ENCODE data around the gene FERMT2. TPM values are rescaled to one million over a fixed set of nuclear protein-coding genes. Genes with fewer than 3 reads are reported as not detected.

Gene FERMT2
- total and polyA plus RNA-seq, 11 donors: 31.2 to 158 (median 104) TPM

- H3K36me3 ChIP-seq: peaks cover 0 to 84% (median 21%) of the 10 kb centered on the region in 9 donors
- H3K27ac ChIP-seq: peak overlapping the region in 1 of 12 donors; percentile 3
- no peaks in the 10 kb centered on the region for H3K9me3 ChIP-seq
- WGBS, 4 donors: 89 to 95% (median 93%) methylated on average over 4 of the region's 4 CpGs
- ATAC-seq (no peak), DNase-seq (no peak)
- no peaks in the 10 kb centered on the region for H3K27me3 ChIP-seq
- intact Hi-C loops (cut with DNase I): loop anchor here in 2 of 10 donors (10.0 kb wide), 1 partner anchor 67 kb away; the partner anchor contains the start of gene FERMT2 (in 2 of the 2)
- peaks cover 0 to 11% (median 0%) of the 10 kb centered on the region in 12 donors for H3K4me1 ChIP-seq
- TF ChIP-seq, protein P1, sequence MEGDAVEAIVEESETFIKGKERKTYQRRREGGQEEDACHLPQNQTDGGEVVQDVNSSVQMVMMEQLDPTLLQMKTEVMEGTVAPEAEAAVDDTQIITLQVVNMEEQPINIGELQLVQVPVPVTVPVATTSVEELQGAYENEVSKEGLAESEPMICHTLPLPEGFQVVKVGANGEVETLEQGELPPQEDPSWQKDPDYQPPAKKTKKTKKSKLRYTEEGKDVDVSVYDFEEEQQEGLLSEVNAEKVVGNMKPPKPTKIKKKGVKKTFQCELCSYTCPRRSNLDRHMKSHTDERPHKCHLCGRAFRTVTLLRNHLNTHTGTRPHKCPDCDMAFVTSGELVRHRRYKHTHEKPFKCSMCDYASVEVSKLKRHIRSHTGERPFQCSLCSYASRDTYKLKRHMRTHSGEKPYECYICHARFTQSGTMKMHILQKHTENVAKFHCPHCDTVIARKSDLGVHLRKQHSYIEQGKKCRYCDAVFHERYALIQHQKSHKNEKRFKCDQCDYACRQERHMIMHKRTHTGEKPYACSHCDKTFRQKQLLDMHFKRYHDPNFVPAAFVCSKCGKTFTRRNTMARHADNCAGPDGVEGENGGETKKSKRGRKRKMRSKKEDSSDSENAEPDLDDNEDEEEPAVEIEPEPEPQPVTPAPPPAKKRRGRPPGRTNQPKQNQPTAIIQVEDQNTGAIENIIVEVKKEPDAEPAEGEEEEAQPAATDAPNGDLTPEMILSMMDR (IDR thresholded peaks at IDR 0.05): no peak
- TF ChIP-seq POLR2A (IDR thresholded peaks at IDR 0.05): no peak
- H3K4me3 ChIP-seq: no peak overlapping the region
Measured at GRCh38 chr14:52888159-52888558, 62.7 kb downstream of the FERMT2 start.

GRCh38 chr14:52885230-52885629, 65.6 kb downstream of the FERMT2 start:
- H3K27me3 ChIP-seq: no peaks in the 10 kb centered on the region
- TF ChIP-seq POLR2A (IDR thresholded peaks at IDR 0.05): no peak
- WGBS, 4 donors: 83 to 92% (median 88%) methylated on average over 2 of the region's 2 CpGs
- no peak overlapping the region for H3K4me3 ChIP-seq
- intact Hi-C loops (cut with DNase I): loop anchor here in 2 of 10 donors (10.0 kb wide), 1 partner anchor 70 kb away; the partner anchor contains the start of gene FERMT2 (in 2 of the 2)
- peaks cover 0 to 22% (median 2%) of the 10 kb centered on the region in 12 donors for H3K4me1 ChIP-seq
- no peak overlapping the region for H3K27ac ChIP-seq
- no peak for DNase-seq
- H3K9me3 ChIP-seq: no peaks in the 10 kb centered on the region
- no peak for ATAC-seq
- H3K36me3 ChIP-seq: peaks cover 0 to 73% (median 24%) of the 10 kb centered on the region in 9 donors

GRCh38 chr14:52883658-52884057, 67.2 kb downstream of the FERMT2 start:
- H3K27ac ChIP-seq: no peak overlapping the region
- TF ChIP-seq, protein P1 (IDR thresholded peaks at IDR 0.05): no peak
- no peak for TF ChIP-seq POLR2A (IDR thresholded peaks at IDR 0.05)
- peaks cover 0 to 30% (median 5%) of the 10 kb centered on the region in 12 donors for H3K4me1 ChIP-seq
- WGBS, 4 donors: 83 to 90% (median 84%) methylated on average over 5 of the region's 5 CpGs
- intact Hi-C loops (cut with DNase I): loop anchor here in 3 of 10 donors (5.0 to 10.0 kb wide), 2 partner anchors 69 to 71 kb away; partner anchors contain the start of gene FERMT2 (in 3 of the 3)
- H3K4me3 ChIP-seq: no peak overlapping the region
- peaks cover 0 to 73% (median 21%) of the 10 kb centered on the region in 9 donors for H3K36me3 ChIP-seq
- DNase-seq (no peak), ATAC-seq (no peak)
- no peaks in the 10 kb centered on the region for H3K27me3 ChIP-seq
- H3K9me3 ChIP-seq: no peaks in the 10 kb centered on the region

- Histone ChIP-seq H3K4me1 (peaks cover 0 to 38% (median 11%) of the 10 kb centered on the region in 12 donors), H3K27me3 (no peaks in the 10 kb centered on the region), H3K36me3 (peaks cover 0 to 73% (median 23%) of the 10 kb centered on the region in 9 donors), H3K9me3 (no peaks in the 10 kb centered on the region), H3K4me3 (no peak overlapping the region), H3K27ac (no peak overlapping the region)
- ATAC-seq: no peak
- TF ChIP-seq, protein P1 (IDR thresholded peaks at IDR 0.05): no peak
- TF ChIP-seq POLR2A (IDR thresholded peaks at IDR 0.05): no peak
- 85 to 91% (median 89%) methylated on average over 6 of the region's 6 CpGs for WGBS, 4 donors
- intact Hi-C loops (cut with DNase I): loop anchor here in 3 of 10 donors (5.0 to 10.0 kb wide), 2 partner anchors 69 to 72 kb away; partner anchors contain the start of gene FERMT2 (in 3 of the 3)
- no peak for DNase-seq
Measured at GRCh38 chr14:52882824-52883223, 68.0 kb downstream of the FERMT2 start.
